Astrocyte (in vitro differentiated cells and primary cell): Measurements from ENCODE around the gene DNAH6.

ENCODE experiments used
- EZH2 ChIP-seq: IDR thresholded peaks from 2 replicates; pipeline ENCODE4 v1.6.1; 2012; ENCODE audit warnings: mild to moderate bottlenecking, low read length, inconsistent platforms; ENCODE audit not compliant: insufficient read depth
- TF ChIP-seq, protein P1 (sequence below): IDR thresholded peaks from 2 replicates; pipeline ENCODE4 v1.5.1; 2011; ENCODE audit warnings: low read depth, mild to moderate bottlenecking, inconsistent platforms, low read length, moderate library complexity; ENCODE audit not compliant: insufficient read depth

DNA sequence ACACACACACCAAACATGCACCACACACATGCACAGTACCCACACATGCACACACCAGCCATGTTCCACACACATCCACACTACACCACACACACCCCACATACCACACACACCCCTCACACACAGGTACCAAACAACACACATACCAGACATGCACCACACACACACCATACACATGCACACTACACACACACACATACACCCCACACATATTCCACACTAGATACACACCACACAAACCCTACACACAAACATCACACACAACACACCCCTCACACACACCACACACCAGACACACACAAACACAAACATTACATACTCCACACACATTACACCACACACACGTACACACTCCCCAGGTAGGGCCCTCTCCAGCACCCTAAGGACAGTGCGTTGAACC lies 313.4 kb downstream of the DNAH6 start:
- TF ChIP-seq, protein P1, sequence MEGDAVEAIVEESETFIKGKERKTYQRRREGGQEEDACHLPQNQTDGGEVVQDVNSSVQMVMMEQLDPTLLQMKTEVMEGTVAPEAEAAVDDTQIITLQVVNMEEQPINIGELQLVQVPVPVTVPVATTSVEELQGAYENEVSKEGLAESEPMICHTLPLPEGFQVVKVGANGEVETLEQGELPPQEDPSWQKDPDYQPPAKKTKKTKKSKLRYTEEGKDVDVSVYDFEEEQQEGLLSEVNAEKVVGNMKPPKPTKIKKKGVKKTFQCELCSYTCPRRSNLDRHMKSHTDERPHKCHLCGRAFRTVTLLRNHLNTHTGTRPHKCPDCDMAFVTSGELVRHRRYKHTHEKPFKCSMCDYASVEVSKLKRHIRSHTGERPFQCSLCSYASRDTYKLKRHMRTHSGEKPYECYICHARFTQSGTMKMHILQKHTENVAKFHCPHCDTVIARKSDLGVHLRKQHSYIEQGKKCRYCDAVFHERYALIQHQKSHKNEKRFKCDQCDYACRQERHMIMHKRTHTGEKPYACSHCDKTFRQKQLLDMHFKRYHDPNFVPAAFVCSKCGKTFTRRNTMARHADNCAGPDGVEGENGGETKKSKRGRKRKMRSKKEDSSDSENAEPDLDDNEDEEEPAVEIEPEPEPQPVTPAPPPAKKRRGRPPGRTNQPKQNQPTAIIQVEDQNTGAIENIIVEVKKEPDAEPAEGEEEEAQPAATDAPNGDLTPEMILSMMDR, result no peak
- TF ChIP-seq EZH2, result no peak
